ENCODE measurements around the gene NEU3.

Gene NEU3

DNA sequence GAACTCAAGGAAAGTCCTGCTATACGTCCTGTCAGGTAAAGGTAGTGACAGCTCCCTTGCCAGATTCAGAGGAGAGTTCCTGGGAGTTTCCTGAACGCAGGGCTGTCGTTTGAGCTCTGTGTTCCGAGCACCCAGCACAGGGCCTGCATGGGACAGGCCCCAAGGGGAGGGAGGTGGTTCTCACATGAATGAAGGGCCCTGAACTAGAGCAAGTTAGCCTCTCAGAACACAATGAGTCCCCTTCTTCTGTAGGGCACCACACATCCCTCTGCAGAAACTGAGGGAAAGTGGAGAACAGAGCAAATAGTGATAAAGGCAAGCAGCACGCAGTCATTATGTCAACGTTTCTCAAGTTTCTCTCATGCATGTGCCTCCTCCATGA, 35.3 kb downstream of the NEU3 start:
- no peaks in the 10 kb centered on the region for H3K27me3 ChIP-seq (ENCODE audit: insufficient read depth, low read length)

DNA sequence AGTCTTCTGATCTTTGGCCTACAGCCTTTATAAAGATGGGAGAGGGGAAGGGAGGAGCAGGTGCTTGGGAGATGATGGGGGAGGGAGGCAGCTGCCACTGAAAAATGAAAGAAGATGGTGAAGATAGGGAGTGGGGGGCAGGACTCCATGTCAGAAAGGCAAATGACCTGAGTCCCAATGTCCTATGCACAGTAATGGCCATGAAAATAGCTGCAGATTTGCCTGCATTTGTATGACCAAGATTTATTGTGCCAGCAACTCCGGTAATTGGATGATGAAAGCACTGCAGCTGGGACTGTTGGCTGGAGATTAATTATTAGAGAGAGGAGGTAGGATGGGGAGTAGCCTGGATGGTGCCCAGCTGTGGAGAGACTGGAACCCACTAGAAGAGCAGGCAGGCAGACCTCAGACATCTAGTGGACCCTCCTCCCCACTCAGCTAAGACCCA, 36.1 kb downstream of the NEU3 start:
- Histone ChIP-seq H2AFZ (ENCODE audit: low read depth, low read length) (no peak overlapping the region), H3K4me3 (ENCODE audit: low read length) (no peak overlapping the region), H3K9me3 (ENCODE audit: low read length) (no peaks in the 10 kb centered on the region), H3K27me3 (ENCODE audit: insufficient read depth, low read length) (no peaks in the 10 kb centered on the region), H3K36me3 (ENCODE audit: insufficient read depth, low read length) (no peaks in the 10 kb centered on the region), H3K4me1 (ENCODE audit: insufficient read depth, low read length) (no peaks in the 10 kb centered on the region)

More for the DNA sequence above, 35.3 kb downstream of the NEU3 start:
- Histone ChIP-seq H3K4me3 (ENCODE audit: low read length) (no peak overlapping the region), H2AFZ (ENCODE audit: low read depth, low read length) (no peak overlapping the region), H3K9me3 (ENCODE audit: low read length) (no peaks in the 10 kb centered on the region), H3K4me1 (ENCODE audit: insufficient read depth, low read length) (no peaks in the 10 kb centered on the region), H3K36me3 (ENCODE audit: insufficient read depth, low read length) (no peaks in the 10 kb centered on the region)

DNA sequence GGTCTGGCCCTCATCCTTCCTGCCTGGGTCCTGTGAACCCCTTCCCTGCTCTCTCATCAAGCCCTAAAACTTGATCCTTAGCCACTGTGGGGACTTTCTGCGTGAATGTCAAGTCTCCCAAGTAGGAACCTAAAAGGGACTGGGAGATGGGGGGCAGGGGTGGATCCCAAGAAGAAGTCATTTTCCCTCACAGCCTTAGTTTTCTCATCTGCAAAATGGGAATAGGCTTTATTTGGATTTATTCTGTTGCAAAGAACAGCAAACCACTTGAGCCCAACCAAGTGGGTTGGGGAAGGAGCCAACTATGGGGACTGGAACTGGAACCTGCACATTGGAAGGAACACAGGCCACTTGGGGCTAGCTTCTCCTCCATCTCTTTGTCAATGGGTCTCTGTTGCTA, 36.8 kb downstream of the NEU3 start:
- Histone ChIP-seq H3K4me3 (ENCODE audit: low read length) (no peak overlapping the region), H3K9me3 (ENCODE audit: low read length) (no peaks in the 10 kb centered on the region), H2AFZ (ENCODE audit: low read depth, low read length) (no peak overlapping the region), H3K36me3 (ENCODE audit: insufficient read depth, low read length) (no peaks in the 10 kb centered on the region), H3K4me1 (ENCODE audit: insufficient read depth, low read length) (no peaks in the 10 kb centered on the region), H3K27me3 (ENCODE audit: insufficient read depth, low read length) (no peaks in the 10 kb centered on the region)

DNA sequence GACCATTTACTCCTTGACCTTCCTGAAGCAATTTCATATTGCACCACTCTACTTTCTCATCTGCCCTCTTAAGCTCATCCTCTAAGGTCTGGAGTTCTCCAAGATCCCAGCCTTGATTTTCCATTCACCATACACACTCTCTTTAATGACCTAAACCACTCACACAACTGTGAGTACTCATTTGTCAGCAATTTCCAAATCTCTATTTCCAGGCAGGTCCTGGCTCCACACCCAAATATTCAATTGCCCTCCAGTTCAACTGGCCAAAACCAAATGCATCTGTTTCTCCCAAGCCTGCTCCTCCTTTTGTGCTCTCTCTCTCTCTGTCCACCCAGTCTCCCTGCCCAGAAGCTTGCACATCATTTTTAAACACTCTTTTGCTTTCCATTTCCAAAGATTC, 39.6 kb downstream of the NEU3 start:
- no peaks in the 10 kb centered on the region for H3K9me3 ChIP-seq (ENCODE audit: low read length)
- no peak overlapping the region for H3K4me3 ChIP-seq (ENCODE audit: low read length)
- H2AFZ ChIP-seq (ENCODE audit: low read depth, low read length) = no peak overlapping the region
- no peaks in the 10 kb centered on the region for H3K27me3 ChIP-seq (ENCODE audit: insufficient read depth, low read length)
- no peaks in the 10 kb centered on the region for H3K4me1 ChIP-seq (ENCODE audit: insufficient read depth, low read length)
- no peaks in the 10 kb centered on the region for H3K36me3 ChIP-seq (ENCODE audit: insufficient read depth, low read length)

DNA sequence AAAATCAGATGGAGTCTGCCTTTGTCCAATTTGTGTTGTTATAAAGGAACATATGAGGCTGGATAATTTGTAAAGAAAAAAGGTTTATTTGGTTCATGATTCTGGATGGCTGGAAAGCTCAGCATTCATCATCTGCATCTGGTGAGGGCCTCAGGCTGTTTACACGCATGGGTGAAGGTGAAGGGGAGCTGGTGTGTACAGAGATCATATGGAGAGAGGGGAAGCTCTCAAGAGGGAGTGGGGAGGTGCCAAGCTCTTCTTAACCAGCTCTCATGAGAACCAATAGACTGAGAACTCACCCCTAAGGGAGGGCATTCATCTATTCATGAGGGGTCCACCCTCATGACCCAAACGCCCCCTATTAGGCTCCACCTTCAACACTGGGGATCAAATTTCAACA, 40.0 kb downstream of the NEU3 start:
- no peaks in the 10 kb centered on the region for H3K27me3 ChIP-seq (ENCODE audit: insufficient read depth, low read length)
- H3K4me1 ChIP-seq (ENCODE audit: insufficient read depth, low read length) = no peaks in the 10 kb centered on the region
- no peak overlapping the region for H3K4me3 ChIP-seq (ENCODE audit: low read length)
- no peak overlapping the region for H2AFZ ChIP-seq (ENCODE audit: low read depth, low read length)
- H3K9me3 ChIP-seq (ENCODE audit: low read length) = no peaks in the 10 kb centered on the region
- no peaks in the 10 kb centered on the region for H3K36me3 ChIP-seq (ENCODE audit: insufficient read depth, low read length)

DNA sequence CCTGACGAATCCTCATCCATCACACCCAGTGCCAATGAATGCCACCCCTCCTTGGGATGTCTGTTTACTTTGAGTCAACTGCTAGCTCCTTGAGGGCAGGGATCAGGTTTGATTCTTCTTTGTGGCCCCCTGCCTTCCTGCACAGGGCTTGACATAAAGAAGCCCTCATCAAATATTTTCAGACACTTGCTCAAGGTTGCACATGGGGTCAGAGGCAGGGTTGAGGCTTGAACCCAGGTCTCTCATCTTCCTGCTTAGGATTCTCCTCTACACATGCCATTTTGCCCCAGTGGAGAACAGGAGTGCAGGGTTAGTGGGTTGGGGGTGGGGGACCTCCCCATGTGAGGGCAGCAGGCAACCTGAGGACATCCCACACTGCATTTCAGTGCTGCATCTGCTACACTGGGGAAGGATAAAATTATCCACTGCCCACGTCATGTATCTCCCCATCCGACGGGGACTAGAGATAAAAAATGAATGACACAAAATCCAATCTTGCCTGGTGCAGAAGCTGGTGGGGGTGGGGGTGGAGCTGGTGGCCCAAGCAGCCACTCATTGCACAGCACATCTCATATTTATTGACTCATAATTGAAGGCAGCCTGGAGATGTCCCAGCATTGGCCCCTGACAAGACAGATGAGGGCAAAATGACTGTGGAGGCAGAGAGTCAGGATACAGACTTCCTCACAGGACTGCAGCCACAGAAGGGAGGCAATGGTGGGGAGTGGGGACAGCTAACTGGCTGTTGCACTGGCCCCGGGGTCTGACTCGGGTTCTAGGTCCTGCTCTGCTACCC, 41.3 kb downstream of the NEU3 start:
- no peak overlapping the region for H3K4me3 ChIP-seq (ENCODE audit: low read length)
- no peaks in the 10 kb centered on the region for H3K27me3 ChIP-seq (ENCODE audit: insufficient read depth, low read length)
- H3K9me3 ChIP-seq (ENCODE audit: low read length) = no peaks in the 10 kb centered on the region
- no peaks in the 10 kb centered on the region for H3K36me3 ChIP-seq (ENCODE audit: insufficient read depth, low read length)
- H2AFZ ChIP-seq (ENCODE audit: low read depth, low read length) = no peak overlapping the region
- no peaks in the 10 kb centered on the region for H3K4me1 ChIP-seq (ENCODE audit: insufficient read depth, low read length)

DNA sequence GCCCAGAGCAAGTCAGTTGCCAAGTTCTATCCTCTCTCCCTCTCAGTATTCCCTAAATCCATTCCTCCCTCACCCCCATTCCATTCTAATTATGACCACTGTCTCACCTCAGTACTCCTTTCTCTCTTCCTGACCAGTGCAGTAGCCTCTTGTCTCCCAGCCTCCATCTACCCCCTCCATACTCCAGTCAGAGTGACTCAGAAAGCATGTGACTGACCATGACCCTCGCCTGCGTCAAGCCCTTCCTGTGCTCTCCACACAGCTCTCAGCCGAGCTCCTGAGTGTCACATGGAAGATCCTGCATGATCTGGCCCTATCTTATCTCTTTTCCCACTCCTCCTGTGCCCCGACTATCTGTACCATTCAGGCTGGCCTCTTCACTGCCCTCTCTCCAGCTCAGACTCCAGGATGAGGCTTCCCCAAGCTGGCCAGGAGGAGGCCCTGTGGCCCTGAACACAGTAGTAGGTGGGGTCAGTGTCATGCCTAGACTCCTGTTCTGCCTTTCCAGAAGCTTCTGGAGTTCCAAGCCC, 42.6 kb downstream of the NEU3 start:
- Histone ChIP-seq H3K27me3 (ENCODE audit: insufficient read depth, low read length) (no peaks in the 10 kb centered on the region), H3K9me3 (ENCODE audit: low read length) (no peaks in the 10 kb centered on the region), H3K4me1 (ENCODE audit: insufficient read depth, low read length) (no peaks in the 10 kb centered on the region), H3K4me3 (ENCODE audit: low read length) (no peak overlapping the region), H3K36me3 (ENCODE audit: insufficient read depth, low read length) (no peaks in the 10 kb centered on the region), H2AFZ (ENCODE audit: low read depth, low read length) (no peak overlapping the region)

DNA sequence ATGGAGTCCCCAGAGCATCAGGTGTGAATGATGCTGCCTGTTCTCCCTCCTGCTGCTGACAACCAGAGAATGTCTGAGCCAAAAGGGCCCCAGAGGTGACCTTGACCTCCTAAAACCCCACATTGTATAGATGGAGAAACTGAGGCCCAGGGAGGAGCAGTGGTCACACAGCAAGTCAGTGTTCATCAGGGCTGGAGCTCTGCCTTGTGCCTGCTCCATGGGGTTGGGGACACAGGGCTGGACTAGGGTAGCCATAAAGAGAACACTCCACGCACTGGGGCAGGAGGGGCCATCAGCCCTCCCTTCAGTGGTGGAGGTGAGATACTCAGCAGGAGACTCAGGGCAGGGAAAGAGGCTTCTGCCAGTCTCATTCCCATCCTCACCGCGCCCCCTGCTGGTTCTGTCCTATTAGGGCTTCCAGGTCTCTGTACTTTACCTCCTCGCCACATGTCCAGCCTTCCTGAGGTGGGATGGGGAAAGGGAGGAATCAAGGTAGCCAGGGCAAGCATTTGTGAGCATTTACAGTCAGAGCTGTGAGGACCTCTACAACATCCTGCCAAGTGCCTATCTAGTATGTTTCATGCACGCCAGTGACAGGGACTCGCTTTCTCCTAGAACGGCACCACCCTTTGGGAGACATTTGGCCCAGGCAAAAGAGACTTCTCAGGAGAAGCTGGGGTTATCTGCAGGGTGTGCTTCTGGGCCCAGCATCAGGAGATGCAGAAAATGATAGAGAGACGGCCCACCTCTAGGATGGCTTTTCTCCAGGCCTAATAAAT, 43.2 kb downstream of the NEU3 start:
- Histone ChIP-seq H3K4me3 (ENCODE audit: low read length) (no peak overlapping the region), H2AFZ (ENCODE audit: low read depth, low read length) (no peak overlapping the region), H3K36me3 (ENCODE audit: insufficient read depth, low read length) (no peaks in the 10 kb centered on the region), H3K9me3 (ENCODE audit: low read length) (no peaks in the 10 kb centered on the region), H3K27me3 (ENCODE audit: insufficient read depth, low read length) (no peaks in the 10 kb centered on the region), H3K4me1 (ENCODE audit: insufficient read depth, low read length) (no peaks in the 10 kb centered on the region)

DNA sequence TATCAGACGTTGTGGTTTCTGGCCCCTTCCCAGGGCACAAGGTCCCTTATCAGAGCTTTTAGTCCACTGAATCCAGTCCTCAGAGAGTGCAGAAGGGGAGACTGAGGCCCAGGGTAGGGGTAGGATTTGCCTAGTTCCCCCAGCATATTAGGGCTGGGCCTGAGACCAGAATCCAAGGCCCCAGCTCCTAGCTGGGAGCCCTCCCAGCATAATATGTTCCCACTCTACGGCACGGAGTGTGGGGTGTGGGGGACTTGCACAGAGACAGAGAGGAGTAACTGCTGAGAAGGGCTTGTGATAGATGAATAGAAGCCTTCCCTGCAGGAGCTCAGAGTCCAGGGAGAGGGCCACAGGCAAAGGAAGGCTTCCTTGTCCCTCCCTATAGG, 43.8 kb downstream of the NEU3 start:
- Histone ChIP-seq H3K27me3 (ENCODE audit: insufficient read depth, low read length) (no peaks in the 10 kb centered on the region), H3K4me3 (ENCODE audit: low read length) (no peak overlapping the region), H3K36me3 (ENCODE audit: insufficient read depth, low read length) (no peaks in the 10 kb centered on the region), H3K9me3 (ENCODE audit: low read length) (no peaks in the 10 kb centered on the region), H2AFZ (ENCODE audit: low read depth, low read length) (no peak overlapping the region), H3K4me1 (ENCODE audit: insufficient read depth, low read length) (no peaks in the 10 kb centered on the region)

DNA sequence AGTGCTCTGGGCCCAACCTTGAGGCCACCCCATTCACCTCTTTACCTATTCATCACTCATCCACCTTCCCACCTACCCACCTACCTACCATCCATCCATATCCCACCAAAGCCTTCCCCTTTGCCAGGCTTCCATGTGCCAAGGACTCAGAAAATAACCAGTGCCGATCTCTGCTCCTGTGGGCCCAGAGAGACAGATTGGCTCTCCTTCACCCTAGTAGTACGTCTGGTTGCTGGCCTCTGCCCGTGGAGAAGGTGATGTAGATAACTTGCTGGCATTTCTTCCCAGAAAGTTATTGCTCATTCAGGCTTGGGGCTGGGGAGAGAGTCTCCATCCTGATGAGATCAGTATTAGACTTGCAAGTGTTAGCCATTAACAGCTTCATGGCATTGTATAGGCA, 45.2 kb downstream of the NEU3 start:
- Histone ChIP-seq H3K36me3 (ENCODE audit: insufficient read depth, low read length) (no peaks in the 10 kb centered on the region), H3K4me1 (ENCODE audit: insufficient read depth, low read length) (no peaks in the 10 kb centered on the region), H2AFZ (ENCODE audit: low read depth, low read length) (no peak overlapping the region), H3K4me3 (ENCODE audit: low read length) (no peak overlapping the region), H3K9me3 (ENCODE audit: low read length) (no peaks in the 10 kb centered on the region), H3K27me3 (ENCODE audit: insufficient read depth, low read length) (no peaks in the 10 kb centered on the region)

DNA sequence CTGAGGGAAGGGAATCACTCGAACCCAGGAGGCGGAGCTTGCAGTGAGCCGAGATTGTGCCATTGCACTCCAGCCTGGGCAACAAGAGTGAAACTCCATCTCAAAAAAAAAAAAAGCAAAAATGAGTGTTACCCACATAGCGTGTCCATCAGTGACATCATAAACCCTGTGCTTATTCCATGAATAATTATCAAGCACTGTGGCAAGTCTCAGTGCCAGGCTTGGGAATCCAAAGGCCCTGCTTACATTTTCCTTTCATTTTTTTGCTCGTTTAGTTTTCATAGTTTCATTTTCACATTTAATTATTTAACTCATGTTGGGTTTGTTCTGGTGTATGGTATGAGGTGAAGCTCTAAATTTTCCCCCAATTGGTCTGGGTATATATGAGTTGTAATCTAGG, 46.5 kb downstream of the NEU3 start:
- Histone ChIP-seq H3K9me3 (ENCODE audit: low read length) (no peaks in the 10 kb centered on the region), H3K4me1 (ENCODE audit: insufficient read depth, low read length) (no peaks in the 10 kb centered on the region)

DNA sequence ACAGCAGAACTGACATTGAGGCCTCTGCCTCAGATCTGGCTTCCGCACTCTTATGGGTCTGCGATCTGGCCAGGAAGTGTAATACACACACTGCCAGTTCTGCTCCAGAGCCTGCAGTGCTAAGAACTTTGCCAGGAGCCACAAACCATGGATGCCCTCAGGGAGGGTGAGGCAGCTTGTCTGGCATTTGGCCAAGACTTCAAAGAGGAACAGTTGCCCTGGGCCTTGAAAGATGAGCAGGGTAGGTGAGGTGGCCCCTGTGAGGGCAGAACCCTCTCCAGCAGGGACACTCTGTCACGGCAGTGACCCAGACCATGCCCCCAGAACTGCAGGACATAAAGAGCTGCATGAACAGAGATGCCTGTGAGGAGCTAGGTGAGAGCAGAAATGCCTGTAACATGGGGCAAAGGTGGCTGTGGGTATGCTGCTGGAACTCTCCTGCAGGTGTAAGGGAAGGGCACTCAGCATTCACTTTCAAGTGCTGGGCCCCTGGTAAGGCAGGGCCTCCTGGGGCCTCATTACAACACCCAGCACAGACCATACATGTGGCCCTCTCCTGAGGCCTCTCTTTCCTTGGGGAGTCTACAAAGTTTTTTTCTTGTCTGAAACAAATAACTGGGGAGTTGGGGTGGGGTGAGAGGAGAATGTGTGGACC, 47.3 kb downstream of the NEU3 start:
- H2AFZ ChIP-seq (ENCODE audit: low read depth, low read length) = no peak overlapping the region
- no peaks in the 10 kb centered on the region for H3K4me1 ChIP-seq (ENCODE audit: insufficient read depth, low read length)
- no peaks in the 10 kb centered on the region for H3K9me3 ChIP-seq (ENCODE audit: low read length)

More for the DNA sequence above, 46.5 kb downstream of the NEU3 start:
- no peak overlapping the region for H2AFZ ChIP-seq (ENCODE audit: low read depth, low read length)
- H3K36me3 ChIP-seq (ENCODE audit: insufficient read depth, low read length) = no peaks in the 10 kb centered on the region
- no peak overlapping the region for H3K4me3 ChIP-seq (ENCODE audit: low read length)
- no peaks in the 10 kb centered on the region for H3K27me3 ChIP-seq (ENCODE audit: insufficient read depth, low read length)

DNA sequence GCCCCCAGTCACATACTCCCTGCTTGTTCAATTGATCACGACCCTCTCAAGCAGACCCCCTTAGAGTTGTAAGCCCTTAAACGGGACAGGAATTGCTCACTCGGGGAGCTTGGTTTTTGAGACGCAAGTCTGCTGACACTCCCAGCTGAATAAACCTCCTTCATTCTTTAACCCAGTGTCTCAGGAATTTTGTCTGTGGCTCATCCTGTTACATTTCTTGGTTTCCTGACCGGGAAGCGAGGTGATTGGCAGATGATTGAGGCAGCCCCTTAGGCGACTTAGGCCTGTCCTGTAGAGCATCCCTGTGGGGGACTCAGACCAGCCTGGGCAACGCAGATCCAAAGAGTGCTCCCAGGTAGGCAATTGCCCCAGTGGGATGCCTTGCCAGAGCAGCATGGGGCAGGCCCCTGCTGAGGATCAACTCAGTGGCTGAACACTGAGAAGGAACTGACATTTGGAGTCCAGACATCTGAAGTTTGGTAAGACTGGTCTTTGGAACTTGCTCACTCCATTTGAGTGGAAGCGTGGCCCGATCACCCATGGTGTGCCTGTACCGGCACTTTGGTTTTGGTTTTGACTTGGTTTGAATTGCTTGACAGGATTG, 51.5 kb downstream of the NEU3 start:
- H3K36me3 ChIP-seq (ENCODE audit: insufficient read depth, low read length) = no peaks in the 10 kb centered on the region
- H3K9me3 ChIP-seq (ENCODE audit: low read length) = no peaks in the 10 kb centered on the region
- H3K27me3 ChIP-seq (ENCODE audit: insufficient read depth, low read length) = no peaks in the 10 kb centered on the region
- H2AFZ ChIP-seq (ENCODE audit: low read depth, low read length) = no peak overlapping the region
- H3K4me3 ChIP-seq (ENCODE audit: low read length) = no peak overlapping the region
- no peaks in the 10 kb centered on the region for H3K4me1 ChIP-seq (ENCODE audit: insufficient read depth, low read length)

More for the DNA sequence above, 47.3 kb downstream of the NEU3 start:
- Histone ChIP-seq H3K36me3 (ENCODE audit: insufficient read depth, low read length) (no peaks in the 10 kb centered on the region), H3K4me3 (ENCODE audit: low read length) (no peak overlapping the region), H3K27me3 (ENCODE audit: insufficient read depth, low read length) (no peaks in the 10 kb centered on the region)

All from neuron (in vitro differentiated cells).